Endodermal cell (in vitro differentiated cells): ENCODE data around the gene KCNAB3. TPM values are rescaled to one million over a fixed set of nuclear protein-coding genes. Genes with fewer than 3 reads are reported as not detected.
"Not testable (repeated sequence)": the region's sequence is repeated elsewhere in the genome, so short reads cannot be mapped to it uniquely, and the experiment has no call there.

ENCODE experiments used
- DNase-seq: peaks from one replicate; pipeline ENCODE4 v3.0.0-alpha.2; 2017
- H3K27ac ChIP-seq: 2 replicates; pipeline ENCODE4 v1.5.1; 2013; ENCODE audit warnings: mild to moderate bottlenecking, low read depth, low read length, moderate library complexity
- H3K27me3 ChIP-seq: 2 replicates; pipeline ENCODE4 v1.6.1; 2013; ENCODE audit warnings: mild to moderate bottlenecking, low read length, moderate library complexity; ENCODE audit not compliant: insufficient read depth, control insufficient read depth, poor library complexity, severe bottlenecking
- H3K36me3 ChIP-seq: 2 replicates; pipeline ENCODE4 v1.7.0; 2013; ENCODE audit warnings: mild to moderate bottlenecking, low read length, moderate library complexity; ENCODE audit not compliant: control insufficient read depth, insufficient read depth
- H3K4me1 ChIP-seq: one replicate; pipeline ENCODE4 v1.7.0; 2013; ENCODE audit warnings: low read length; ENCODE audit not compliant: control insufficient read depth, insufficient read depth
- H3K4me3 ChIP-seq: 2 replicates; pipeline ENCODE4 v1.5.1; 2013; ENCODE audit warnings: mild to moderate bottlenecking, low read length, moderate library complexity
- H3K9ac ChIP-seq: 2 replicates; pipeline ENCODE4 v1.6.1; 2013; ENCODE audit warnings: mild to moderate bottlenecking, low read length, moderate library complexity; ENCODE audit not compliant: poor library complexity, severe bottlenecking; ENCODE audit errors: extremely low read depth
- H3K9me3 ChIP-seq: 2 replicates; pipeline ENCODE4 v1.6.1; 2013; ENCODE audit warnings: mild to moderate bottlenecking, low read length, moderate library complexity; ENCODE audit not compliant: control insufficient read depth
- H3K27ac Mint-ChIP-seq: 2 replicates; pipeline ENCODE4 v1.8.0; 2020; ENCODE audit warnings: mixed read lengths
- H3K27me3 Mint-ChIP-seq: 2 replicates; pipeline ENCODE4 v1.8.0; 2021; ENCODE audit warnings: mild to moderate bottlenecking, mixed read lengths; ENCODE audit not compliant: insufficient read depth
- H3K36me3 Mint-ChIP-seq: 2 replicates; pipeline ENCODE4 v1.8.0; 2020; ENCODE audit warnings: low read depth, mixed read lengths
- H3K4me1 Mint-ChIP-seq: 2 replicates; pipeline ENCODE4 v1.8.0; 2020; ENCODE audit warnings: mixed read lengths
- H3K4me3 Mint-ChIP-seq: 2 replicates; pipeline ENCODE4 v1.8.0; 2020; ENCODE audit warnings: mild to moderate bottlenecking, moderate library complexity, mixed read lengths
- H3K9me3 Mint-ChIP-seq: 2 replicates; pipeline ENCODE4 v1.8.0; 2020; ENCODE audit warnings: mild to moderate bottlenecking, mixed read lengths
- CTCF ChIP-seq: fragments of 200-600 bp; sonication (generic); conservative IDR thresholded peaks from 2 replicates; pipeline ENCODE4 v1.5.0; 2021; ENCODE audit warnings: antibody characterized with exemption, mild to moderate bottlenecking
- WGBS, 2 experiments: methylation state at CpG; one replicate each; pipeline versions ENCODE4 v1.1.5 to v1.1.7; 2013; ENCODE audit warnings: missing lambda C conversion rate in 2 of 2, mixed read lengths in 1 of 2; ENCODE audit not compliant: insufficient coverage in 1 of 2, insufficient read length in 1 of 2; 5-methylcytosine and 5-hydroxymethylcytosine counted together
- total RNA-seq, 2 donors: library from RNA; stranded (reverse); fragmentation: NEBNext Ultra II Directional in 1 of 2; extraction: Animal tissue kit (Norgen Biotek cat#: 25700) in 1 of 2; gene quantifications; 2 replicates in 1 of 2; 3 replicates in 1 of 2; pipeline ENCODE4 v1.2.1, GENCODE V29; 2021

The KCNAB3 gene
- total RNA-seq, 2 donors from 2014 or later: 4.0 to 6.5 TPM

DNA sequence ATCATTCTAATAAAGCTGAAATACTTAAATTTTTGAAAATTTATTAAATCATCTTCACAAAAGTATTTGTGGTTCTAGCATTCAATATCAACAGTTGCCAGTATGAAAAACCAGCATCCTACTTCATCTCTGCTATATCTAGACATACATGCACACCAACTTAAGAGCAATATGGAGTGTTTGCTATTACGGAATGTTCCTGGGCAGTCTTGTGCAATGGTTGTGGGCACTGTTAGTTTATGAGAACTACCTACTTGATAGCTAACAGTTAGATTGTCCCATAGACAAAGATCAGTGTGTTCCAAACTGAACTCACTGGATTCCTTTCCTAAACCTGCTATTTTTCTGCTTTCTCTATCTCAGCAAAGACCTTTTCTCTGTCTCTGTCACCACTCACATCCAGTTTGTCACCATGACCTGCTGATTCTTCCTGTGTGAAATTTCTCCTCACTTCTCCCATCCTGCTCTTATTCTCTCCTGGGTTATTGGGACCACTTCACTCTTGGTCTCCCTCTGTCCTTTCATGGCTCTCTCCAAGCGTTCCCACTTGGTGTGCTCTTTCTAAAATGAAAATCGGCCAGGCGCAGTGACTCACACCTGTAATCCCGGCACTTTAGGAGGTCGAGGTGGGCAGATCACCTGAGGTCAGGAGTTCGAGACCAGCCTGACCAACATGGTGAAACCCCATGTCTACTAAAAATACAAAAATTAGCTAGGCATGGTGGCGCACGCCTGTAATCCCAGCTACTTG is 30.0 kb upstream of the KCNAB3 start:
- Mint-ChIP-seq H3K36me3 (no peaks in the 10 kb centered on the region), H3K4me1 (peaks cover 3% of the 10 kb centered on the region), H3K4me3 (no peak overlapping the region), H3K9me3 (no peaks in the 10 kb centered on the region), H3K27me3 (no peaks in the 10 kb centered on the region), H3K27ac (no peak overlapping the region)
- no peaks in the 10 kb centered on the region for H3K27me3 ChIP-seq
- no peak for TF ChIP-seq CTCF
- H3K27ac ChIP-seq: no peak overlapping the region
- WGBS, 2 experiments: 87 to 95% methylated on average over 6 to 9 of the region's 9 CpGs
- no peak for DNase-seq
- no peaks in the 10 kb centered on the region for H3K36me3 ChIP-seq
- no peak overlapping the region for H3K4me3 ChIP-seq
- no peaks in the 10 kb centered on the region for H3K4me1 ChIP-seq
- H3K9me3 ChIP-seq: no peaks in the 10 kb centered on the region
- H3K9ac ChIP-seq: no peak overlapping the region

DNA sequence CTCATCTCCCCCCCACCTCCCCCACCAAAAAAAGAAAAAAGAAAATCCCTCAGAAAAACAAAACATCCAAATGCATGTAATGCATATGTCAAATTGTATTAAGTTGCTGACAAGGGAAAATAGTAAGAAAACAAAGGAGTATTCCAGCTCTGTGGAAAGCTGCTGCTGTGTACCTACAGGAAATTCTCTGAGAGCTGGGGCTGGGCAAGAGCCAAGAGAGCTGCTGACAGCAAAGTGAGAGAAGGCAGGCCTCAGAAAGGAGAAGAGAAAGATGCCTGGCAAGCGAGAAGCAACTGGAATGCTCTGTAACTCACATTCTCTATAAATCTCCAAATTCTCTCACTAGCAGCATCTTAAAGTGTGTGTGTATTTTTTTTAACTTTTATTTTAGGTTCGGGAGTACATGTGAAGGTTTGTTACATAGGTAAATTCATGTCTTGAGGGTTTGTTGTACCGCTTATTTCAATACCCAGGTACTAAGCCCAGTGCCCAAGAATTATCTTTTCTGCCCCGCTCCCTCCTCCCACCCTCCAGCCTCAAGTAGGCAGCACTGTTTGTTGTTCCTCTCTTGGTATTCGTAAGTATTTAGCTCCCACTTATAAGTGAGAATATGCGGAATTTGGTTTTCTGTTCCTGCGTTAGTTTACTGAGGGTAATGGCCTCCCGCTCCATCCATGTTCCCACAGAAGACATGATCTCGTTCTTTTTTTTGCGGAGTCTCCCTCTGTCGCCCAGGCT is 26.7 kb upstream of the KCNAB3 start:
- DNase-seq: peak; percentile 67
- Mint-ChIP-seq H3K4me3 (no peak overlapping the region), H3K27ac (no peak overlapping the region), H3K9me3 (peaks cover 7% of the 10 kb centered on the region), H3K4me1 (peaks cover 3% of the 10 kb centered on the region), H3K27me3 (no peaks in the 10 kb centered on the region), H3K36me3 (peaks cover 2% of the 10 kb centered on the region)
- Histone ChIP-seq H3K9ac (no peak overlapping the region), H3K4me1 (no peaks in the 10 kb centered on the region), H3K9me3 (no peaks in the 10 kb centered on the region), H3K36me3 (no peaks in the 10 kb centered on the region), H3K4me3 (no peak overlapping the region), H3K27me3 (no peaks in the 10 kb centered on the region), H3K27ac (no peak overlapping the region)
- 84 to 86% methylated on average over 6 to 9 of the region's 11 CpGs for WGBS, 2 experiments
- TF ChIP-seq CTCF: no peak

DNA sequence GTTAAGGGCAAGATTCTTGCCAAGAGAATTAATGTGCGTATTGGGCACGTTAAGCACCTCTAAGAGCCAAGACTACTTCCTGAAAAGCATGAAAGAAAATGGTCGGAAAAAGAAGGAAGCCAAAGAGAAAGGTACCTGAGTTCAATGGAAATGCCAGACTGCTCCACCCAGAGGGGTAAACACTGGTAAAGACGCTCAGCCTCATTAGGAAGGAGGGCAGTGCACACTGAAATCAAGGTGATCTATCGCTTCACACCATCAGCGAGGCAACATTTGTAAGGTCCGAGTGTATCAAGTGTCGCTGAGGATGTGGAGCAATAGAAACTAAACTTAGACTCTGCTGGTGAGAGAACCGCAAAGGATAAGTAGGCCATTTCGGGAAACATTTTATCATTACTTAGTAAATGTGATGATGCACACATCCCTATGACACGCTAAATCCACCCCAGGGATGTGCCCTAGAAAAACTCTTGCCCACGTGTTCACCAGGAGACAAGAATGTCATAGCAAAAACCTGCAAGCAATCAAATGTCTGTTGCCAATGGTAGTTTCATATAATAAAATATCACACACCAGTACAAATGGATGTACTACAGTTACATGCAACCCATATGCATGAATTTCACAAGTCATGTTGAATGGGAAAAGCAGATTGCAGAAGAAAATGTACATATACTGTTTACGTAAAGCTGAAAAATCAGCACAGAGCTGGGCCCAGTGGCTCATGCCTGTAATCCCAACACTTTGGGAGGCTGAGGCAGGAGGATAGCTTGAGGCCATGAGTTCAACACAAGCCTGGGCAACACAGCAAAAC is 26.0 kb upstream of the KCNAB3 start:
- H3K36me3 Mint-ChIP-seq: peaks cover 3% of the 10 kb centered on the region
- Histone ChIP-seq H3K27ac (no peak overlapping the region), H3K9me3 (no peaks in the 10 kb centered on the region), H3K4me1 (no peaks in the 10 kb centered on the region), H3K9ac (no peak overlapping the region), H3K27me3 (no peaks in the 10 kb centered on the region), H3K36me3 (peaks cover under 1% of the 10 kb centered on the region), H3K4me3 (no peak overlapping the region)
- WGBS, 2 experiments: 87 to 88% methylated on average over 9 to 13 of the region's 13 CpGs
- no peaks in the 10 kb centered on the region for H3K27me3 Mint-ChIP-seq
- no peak for TF ChIP-seq CTCF
- no peak overlapping the region for H3K27ac Mint-ChIP-seq
- DNase-seq: no peak
- H3K9me3 Mint-ChIP-seq: peaks cover 7% of the 10 kb centered on the region
- no peak overlapping the region for H3K4me3 Mint-ChIP-seq
- H3K4me1 Mint-ChIP-seq: peaks cover 3% of the 10 kb centered on the region

- H3K36me3 Mint-ChIP-seq: peaks cover 26% of the 10 kb centered on the region
- H3K27me3 ChIP-seq, H3K4me3 ChIP-seq, H3K4me1 Mint-ChIP-seq, H3K4me3 Mint-ChIP-seq, H3K9ac ChIP-seq, H3K27ac ChIP-seq, H3K27me3 Mint-ChIP-seq, DNase-seq, H3K27ac Mint-ChIP-seq, H3K9me3 ChIP-seq, H3K4me1 ChIP-seq, H3K9me3 Mint-ChIP-seq: not testable (repeated sequence)
- H3K36me3 ChIP-seq: peaks cover 21% of the 10 kb centered on the region
- 88 to 96% methylated on average over 9 to 13 of the region's 13 CpGs for WGBS, 2 experiments
These were observed 23.6 kb upstream of the KCNAB3 start for GRCh38 chr17:7953266-7953665.
